OCI-LY7 (cell line): ENCODE measurements around the gene TIMM8A. TPM values are rescaled to one million over a fixed set of nuclear protein-coding genes. Genes with fewer than 3 reads are reported as not detected.
A peak's percentile ranks its signal among the peaks of the same experiment; 100 is the strongest.

Experiments
- BruUV-seq: library from RNA; stranded (reverse); fragments of 400-500 nt; replicated peaks from 2 replicates; lab custom pipeline; 2021; lab: Mats Ljungman, UMichigan
- CTCF ChIA-PET: fragments of 300-600 bp; sonication (Branson Sonifier 250); formaldehyde crosslinking; loops from one replicate; lab custom pipeline; 2022; ENCODE audit warnings: antibody characterized with exemption; ENCODE audit not compliant: unreplicated experiment; lab: Charles Lee
- POLR2A ChIA-PET: fragments of 300-600 bp; sonication (Branson Sonifier 250); formaldehyde crosslinking; loops from one replicate; lab custom pipeline; 2022; ENCODE audit warnings: antibody characterized with exemption; lab: Charles Lee
- DNase-seq: peaks from one replicate; pipeline ENCODE4 v3.0.0-alpha.2; 2015; ENCODE audit warnings: low spot score
- H2AFZ ChIP-seq: fragments of 200-600 bp; sonication (generic), shearing (Covaris generic); 2 replicates; pipeline ENCODE4 v1.6.1; 2014; ENCODE audit warnings: mild to moderate bottlenecking, antibody characterized with exemption, low read length, moderate library complexity
- H3K27ac ChIP-seq: fragments of 200-600 bp; sonication (generic); 2 replicates; pipeline ENCODE4 v1.5.1; 2014; ENCODE audit warnings: mixed run types, low read depth, mild to moderate bottlenecking, moderate library complexity, low read length, inconsistent platforms; ENCODE audit not compliant: poor library complexity, severe bottlenecking
- H3K36me3 ChIP-seq: fragments of 200-600 bp; sonication (generic); 2 replicates; pipeline ENCODE4 v1.6.1; 2014; ENCODE audit warnings: mild to moderate bottlenecking, antibody characterized with exemption, low read length, moderate library complexity, mixed read lengths; ENCODE audit not compliant: insufficient read depth
- H3K4me1 ChIP-seq: fragments of 200-600 bp; sonication (generic); 2 replicates; pipeline ENCODE4 v1.5.1; 2014; ENCODE audit warnings: mild to moderate bottlenecking, low read length; ENCODE audit not compliant: insufficient read depth, poor library complexity, severe bottlenecking
- H3K4me2 ChIP-seq: fragments of 200-600 bp; sonication (generic); 2 replicates; pipeline ENCODE4 v1.6.1; 2014; ENCODE audit warnings: mild to moderate bottlenecking, low read length
- H3K4me3 ChIP-seq: fragments of 200-600 bp; sonication (generic); 2 replicates; pipeline ENCODE4 v1.5.1; 2014; ENCODE audit warnings: mild to moderate bottlenecking, low read depth, low read length; ENCODE audit not compliant: poor library complexity, severe bottlenecking
- H3K79me2 ChIP-seq: fragments of 200-600 bp; sonication (generic); 2 replicates; pipeline ENCODE4 v1.6.1; 2016; ENCODE audit warnings: low read depth, mild to moderate bottlenecking, low read length, moderate library complexity, mixed read lengths; ENCODE audit not compliant: insufficient read depth
- H3K9me2 ChIP-seq: fragments of 200-600 bp; sonication (generic); 2 replicates; pipeline ENCODE4 v1.6.1; 2016; ENCODE audit warnings: mild to moderate bottlenecking, low read length, mixed read lengths; ENCODE audit not compliant: insufficient read depth
- H3K9me3 ChIP-seq: fragments of 200-600 bp; sonication (generic); 2 replicates; pipeline ENCODE4 v1.6.1; 2014; ENCODE audit warnings: mild to moderate bottlenecking, mixed run types, low read length, mixed read lengths
- H4K20me1 ChIP-seq: fragments of 200-600 bp; sonication (generic); 2 replicates; pipeline ENCODE4 v1.6.1; 2014; ENCODE audit warnings: mild to moderate bottlenecking, antibody characterized with exemption, low read length, moderate library complexity, mixed read lengths; ENCODE audit not compliant: insufficient read depth
- EZH2phosphoT487 ChIP-seq: fragments of 200-600 bp; sonication (generic); IDR thresholded peaks from 2 replicates; pipeline ENCODE4 v1.6.1; 2018; ENCODE audit warnings: low read depth, borderline replicate concordance, mild to moderate bottlenecking, mixed run types, antibody characterized with exemption, low read length, moderate library complexity, mixed read lengths
- intact Hi-C: fragments of 100-400 bp; cut with micrococcal nuclease; formaldehyde crosslinking; loops from one replicate; pipeline ENCODE4 v1.10.0; 2022; ENCODE audit not compliant: unreplicated experiment
- total RNA-seq, 2 experiments: library from RNA; depleted of rRNA in 1 of 2; stranded (reverse); fragments of >200 nt in 1 of 2; shearing (Covaris generic) in 1 of 2; gene quantifications; 2 replicates each; pipeline ENCODE4 v1.2.3, GENCODE V29; 2014 to 2022
- TF ChIP-seq, protein P1 (sequence below): fragments of 200-600 bp; sonication (generic); conservative IDR thresholded peaks from 2 replicates; pipeline ENCODE4 v1.5.1; 2014; ENCODE audit warnings: mild to moderate bottlenecking, antibody characterized with exemption, low read length, moderate library complexity, mixed read lengths

The TIMM8A gene
- total RNA-seq, 2 experiments from 2014 or later, result 14.9 to 33.5 TPM

DNA sequence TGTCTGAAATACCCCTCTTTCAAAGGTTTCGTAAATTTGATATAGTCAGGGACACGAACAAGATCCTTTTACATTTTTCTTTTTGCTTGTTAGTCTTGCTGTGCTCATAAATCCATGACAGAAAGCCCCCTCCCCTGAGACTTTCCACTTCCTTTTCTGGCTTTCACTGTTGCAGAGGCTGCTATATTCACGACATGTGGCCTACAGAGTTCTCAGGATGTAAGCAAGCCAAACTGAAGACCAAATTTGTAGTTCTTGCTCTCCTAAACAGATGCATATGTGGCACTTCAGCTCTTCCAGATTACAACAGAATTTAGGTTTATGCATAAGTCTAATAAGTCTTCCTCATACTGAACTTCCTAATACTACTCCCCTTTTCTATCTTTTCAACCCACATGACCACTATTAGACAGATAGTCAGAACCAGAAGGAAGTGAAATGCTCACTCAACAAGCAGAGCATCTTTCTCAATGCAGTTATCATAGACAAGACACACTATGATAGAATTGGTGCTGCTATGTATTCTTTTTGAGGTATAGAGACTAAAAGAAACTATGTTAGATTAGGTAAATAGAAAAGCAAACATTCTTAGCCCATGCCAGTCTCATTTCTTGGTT lies 22.5 kb upstream of the TIMM8A start:
- Histone ChIP-seq H3K4me2 (peak overlapping the region; percentile 84), H3K27ac (peak overlapping the region; percentile 96), H3K79me2 (peaks cover 42% of the 10 kb centered on the region; the same call in 1 of the 2 replicates), H3K9me2 (no peaks in the 10 kb centered on the region), H4K20me1 (no peaks in the 10 kb centered on the region), H3K4me3 (peak overlapping the region; percentile 31), H3K9me3 (no peaks in the 10 kb centered on the region), H3K4me1 (peaks cover 69% of the 10 kb centered on the region), H2AFZ (no peak overlapping the region), H3K36me3 (peaks cover 84% of the 10 kb centered on the region)
- no TSS peak for BruUV-seq
- intact Hi-C loops, result loop anchor here (2.0 kb wide), 1 partner anchor 14 kb away; no protein-coding TSS in a partner anchor
- TF ChIP-seq, protein P1, sequence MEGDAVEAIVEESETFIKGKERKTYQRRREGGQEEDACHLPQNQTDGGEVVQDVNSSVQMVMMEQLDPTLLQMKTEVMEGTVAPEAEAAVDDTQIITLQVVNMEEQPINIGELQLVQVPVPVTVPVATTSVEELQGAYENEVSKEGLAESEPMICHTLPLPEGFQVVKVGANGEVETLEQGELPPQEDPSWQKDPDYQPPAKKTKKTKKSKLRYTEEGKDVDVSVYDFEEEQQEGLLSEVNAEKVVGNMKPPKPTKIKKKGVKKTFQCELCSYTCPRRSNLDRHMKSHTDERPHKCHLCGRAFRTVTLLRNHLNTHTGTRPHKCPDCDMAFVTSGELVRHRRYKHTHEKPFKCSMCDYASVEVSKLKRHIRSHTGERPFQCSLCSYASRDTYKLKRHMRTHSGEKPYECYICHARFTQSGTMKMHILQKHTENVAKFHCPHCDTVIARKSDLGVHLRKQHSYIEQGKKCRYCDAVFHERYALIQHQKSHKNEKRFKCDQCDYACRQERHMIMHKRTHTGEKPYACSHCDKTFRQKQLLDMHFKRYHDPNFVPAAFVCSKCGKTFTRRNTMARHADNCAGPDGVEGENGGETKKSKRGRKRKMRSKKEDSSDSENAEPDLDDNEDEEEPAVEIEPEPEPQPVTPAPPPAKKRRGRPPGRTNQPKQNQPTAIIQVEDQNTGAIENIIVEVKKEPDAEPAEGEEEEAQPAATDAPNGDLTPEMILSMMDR, result no peak
- TF ChIP-seq EZH2phosphoT487, result no peak
- ChIA-PET POLR2A (interaction anchor here (1.0 to 4.7 kb wide), 3 partner anchors 14 to 22 kb away, joined by 4 to 34 read pairs (median 5); partner anchors contain the start of genes BTK, RPL36A and TIMM8A), CTCF (no interaction called here)
- peak; percentile 79 for DNase-seq

DNA sequence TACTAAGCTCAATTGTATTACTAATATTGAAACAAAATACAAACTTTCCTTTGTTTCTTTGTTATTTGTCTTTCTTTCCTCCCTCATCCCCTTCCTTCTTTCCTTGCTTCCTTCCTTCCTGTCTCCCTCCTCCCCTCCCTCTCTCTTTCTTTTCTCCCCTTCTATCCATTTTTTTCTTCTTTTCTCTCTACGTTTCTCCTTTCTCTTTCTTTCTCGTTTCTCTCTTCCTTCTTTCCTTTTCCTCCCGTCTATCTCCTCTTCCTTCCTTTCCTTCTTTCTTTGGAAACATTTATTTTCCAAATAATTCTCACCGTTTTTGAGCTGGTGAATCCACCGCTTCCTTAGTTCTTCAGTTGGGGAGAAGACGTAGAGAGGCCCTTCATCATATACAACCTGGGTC lies 21.1 kb upstream of the TIMM8A start:
- H3K4me2 ChIP-seq, result peak overlapping the region; percentile 84
- no peak for DNase-seq
- TF ChIP-seq, protein P1, result no peak
- no peak for TF ChIP-seq EZH2phosphoT487
- H3K4me1 ChIP-seq, result peaks cover 56% of the 10 kb centered on the region
- intact Hi-C loops, result loop anchor here (2.0 kb wide), 1 partner anchor 15 kb away; no protein-coding TSS in a partner anchor
- no TSS peak for BruUV-seq
- peaks cover 91% of the 10 kb centered on the region for H3K36me3 ChIP-seq
- POLR2A ChIA-PET, result interaction anchor here (2.5 to 4.7 kb wide), 2 partner anchors 12 to 15 kb away, joined by 17 to 34 read pairs; partner anchors contain the start of gene BTK
- no peak overlapping the region for H3K4me3 ChIP-seq
- CTCF ChIA-PET, result no interaction called here
- H2AFZ ChIP-seq, result no peak overlapping the region
- H3K9me3 ChIP-seq, result no peaks in the 10 kb centered on the region
- H3K79me2 ChIP-seq, result peaks cover 36% of the 10 kb centered on the region; the same call in 1 of the 2 replicates
- H3K9me2 ChIP-seq, result no peaks in the 10 kb centered on the region
- peak overlapping the region; percentile 96 for H3K27ac ChIP-seq
- H4K20me1 ChIP-seq, result no peaks in the 10 kb centered on the region

DNA sequence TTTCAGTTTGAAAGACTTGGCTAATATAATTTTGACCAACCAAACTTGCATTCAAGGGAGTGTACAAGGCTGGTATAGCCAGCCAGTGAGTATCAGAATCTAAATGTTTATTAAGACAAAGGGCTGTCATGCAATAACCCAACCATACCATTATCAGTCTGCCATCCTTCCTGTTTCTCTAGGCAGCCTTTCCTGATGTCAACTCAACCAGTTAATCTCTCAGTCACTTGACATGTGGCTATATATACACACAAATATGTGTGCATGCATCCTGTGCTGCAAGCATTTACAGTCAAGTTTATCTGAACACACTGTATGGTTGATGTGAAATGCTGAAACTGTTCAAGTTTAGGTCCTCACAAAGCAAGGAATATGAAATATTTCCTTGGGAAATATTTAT lies 20.3 kb upstream of the TIMM8A start:
- intact Hi-C loops, result no loop called here
- H3K4me3 ChIP-seq, result peak overlapping the region; percentile 51
- CTCF ChIA-PET, result interaction anchor here (1.2 kb wide), 1 partner anchor 10 kb away, joined by 4 read pairs; no protein-coding TSS in a partner anchor

More for the DNA sequence above, 20.3 kb upstream of the TIMM8A start:
- H4K20me1 ChIP-seq, result no peaks in the 10 kb centered on the region
- peak; percentile 77 for DNase-seq
- TF ChIP-seq, protein P1, result no peak
- TF ChIP-seq EZH2phosphoT487, result no peak
- BruUV-seq, result no TSS peak
- peaks cover 50% of the 10 kb centered on the region for H3K4me1 ChIP-seq
- H3K27ac ChIP-seq, result peak overlapping the region; percentile 96
- peak overlapping the region; percentile 84 for H3K4me2 ChIP-seq
- no peak overlapping the region for H2AFZ ChIP-seq
- peaks cover 27% of the 10 kb centered on the region; the same call in 1 of the 2 replicates for H3K79me2 ChIP-seq
- no peaks in the 10 kb centered on the region for H3K9me3 ChIP-seq
- H3K36me3 ChIP-seq, result peaks cover 86% of the 10 kb centered on the region
- no peaks in the 10 kb centered on the region for H3K9me2 ChIP-seq
- POLR2A ChIA-PET, result interaction anchor here (1.1 to 4.7 kb wide), 6 partner anchors 9 to 36 kb away, joined by 3 to 34 read pairs (median 6); partner anchors contain the start of genes BTK and TIMM8A
